Measurements from ENCODE around the gene HSPA12A.
"Not testable (repeated sequence)": the region's sequence is repeated elsewhere in the genome, so short reads cannot be mapped to it uniquely, and the experiment has no call there.

The HSPA12A gene

GRCh38 chr10:116713846-116714245 lies 28.5 kb downstream of the HSPA12A start:
- no peak for DNase-seq

GRCh38 chr10:116712989-116713543 lies 29.3 kb downstream of the HSPA12A start:
- no peak for DNase-seq

- no peak for DNase-seq
These were observed 29.8 kb downstream of the HSPA12A start for GRCh38 chr10:116712519-116712918.

GRCh38 chr10:116711803-116712202 lies 30.6 kb downstream of the HSPA12A start:
- not testable (repeated sequence) for DNase-seq

- DNase-seq, result no peak
These were observed 32.3 kb downstream of the HSPA12A start for GRCh38 chr10:116710076-116710475.

GRCh38 chr10:116708877-116709276 lies 33.5 kb downstream of the HSPA12A start:
- no peak for DNase-seq

GRCh38 chr10:116708391-116708821 lies 34.0 kb downstream of the HSPA12A start:
- no peak for DNase-seq

GRCh38 chr10:116707981-116708380 lies 34.4 kb downstream of the HSPA12A start:
- no peak for DNase-seq

GRCh38 chr10:116706281-116706680 lies 36.1 kb downstream of the HSPA12A start:
- no peak for DNase-seq

- no peak for DNase-seq
These were observed 36.9 kb downstream of the HSPA12A start for GRCh38 chr10:116705498-116705897.

GRCh38 chr10:116704926-116705325 lies 37.4 kb downstream of the HSPA12A start:
- DNase-seq, result no peak

- no peak for DNase-seq
These were observed 40.2 kb downstream of the HSPA12A start for GRCh38 chr10:116702165-116702564.

GRCh38 chr10:116699471-116700150 lies 42.8 kb downstream of the HSPA12A start:
- no peak for DNase-seq

GRCh38 chr10:116699049-116699448 lies 43.3 kb downstream of the HSPA12A start:
- DNase-seq, result no peak

- DNase-seq, result no peak
These were observed 44.0 kb downstream of the HSPA12A start for GRCh38 chr10:116698364-116698763.

- no peak for DNase-seq
These were observed 44.5 kb downstream of the HSPA12A start for GRCh38 chr10:116697816-116698215.

GRCh38 chr10:116696919-116697318 lies 45.4 kb downstream of the HSPA12A start:
- DNase-seq, result no peak

- DNase-seq, result no peak
These were observed 47.5 kb downstream of the HSPA12A start for GRCh38 chr10:116694927-116695268.

- no peak for DNase-seq
These were observed 48.0 kb downstream of the HSPA12A start for GRCh38 chr10:116694243-116694926.

GRCh38 chr10:116692225-116692624 lies 50.1 kb downstream of the HSPA12A start:
- DNase-seq, result no peak

- DNase-seq, result peak; percentile 86
These were observed 50.7 kb downstream of the HSPA12A start for GRCh38 chr10:116691635-116692034.

GRCh38 chr10:116690356-116691322 lies 51.7 kb downstream of the HSPA12A start:
- peak; percentile 78 for DNase-seq

GRCh38 chr10:116689744-116690143 lies 52.6 kb downstream of the HSPA12A start:
- no peak for DNase-seq

All from right hindlimb (tissue), 1 donor.